Measurements from ENCODE around the gene PDILT.
"Not testable (repeated sequence)": the region's sequence is repeated elsewhere in the genome, so short reads cannot be mapped to it uniquely, and the experiment has no call there.

PDILT gene

GRCh38 chr16:20320592-20320991 is 83.9 kb downstream of the PDILT start:
- DNase-seq = no peak

- no peak for DNase-seq
Measured at GRCh38 chr16:20320178-20320577, 84.4 kb downstream of the PDILT start.

DNA sequence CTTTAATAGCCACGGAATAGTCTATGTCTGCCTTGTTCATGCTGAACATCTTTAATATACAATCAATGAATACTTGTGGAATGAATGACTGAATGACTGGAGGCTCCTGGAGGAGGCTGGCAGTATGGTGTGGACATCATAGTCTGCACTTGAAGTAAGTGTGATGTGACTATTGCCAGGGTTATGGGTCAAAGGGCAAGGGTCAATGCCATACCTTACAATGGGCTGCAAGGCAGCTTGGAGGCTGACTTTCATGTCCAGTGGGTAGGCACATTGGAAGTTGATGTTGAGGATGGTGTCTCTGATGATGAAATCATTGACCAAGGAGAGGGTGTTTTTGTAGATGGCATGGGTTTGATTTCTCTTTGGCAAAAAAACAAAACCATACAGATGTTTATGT is 85.1 kb downstream of the PDILT start:
- DNase-seq = no peak

- DNase-seq = no peak
Measured at GRCh38 chr16:20318437-20318836, 86.1 kb downstream of the PDILT start.

- DNase-seq = no peak
Measured at GRCh38 chr16:20318006-20318405, 86.5 kb downstream of the PDILT start.

- no peak for DNase-seq
Measured at GRCh38 chr16:20317117-20317516, 87.4 kb downstream of the PDILT start.

DNA sequence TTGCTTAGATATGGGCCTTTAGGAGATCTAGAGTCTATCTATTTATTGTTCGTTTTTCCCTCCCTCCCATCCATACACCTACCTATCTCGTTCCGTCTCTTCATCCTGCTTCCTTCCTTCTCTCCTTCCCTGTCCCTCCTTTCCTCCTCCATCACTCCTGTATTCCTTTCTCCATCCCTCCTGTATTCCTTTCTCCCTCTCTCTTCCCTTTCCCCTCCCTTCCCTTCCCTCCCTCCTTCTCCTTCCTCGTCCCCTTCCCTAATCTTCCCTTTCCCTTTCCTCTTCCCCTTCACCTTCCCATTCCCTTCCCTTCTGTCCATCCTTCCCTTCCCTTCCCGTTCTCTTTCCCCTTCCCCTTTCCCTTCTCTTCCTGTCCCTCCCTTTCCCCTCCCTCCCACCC is 87.8 kb downstream of the PDILT start:
- DNase-seq = no peak

DNA sequence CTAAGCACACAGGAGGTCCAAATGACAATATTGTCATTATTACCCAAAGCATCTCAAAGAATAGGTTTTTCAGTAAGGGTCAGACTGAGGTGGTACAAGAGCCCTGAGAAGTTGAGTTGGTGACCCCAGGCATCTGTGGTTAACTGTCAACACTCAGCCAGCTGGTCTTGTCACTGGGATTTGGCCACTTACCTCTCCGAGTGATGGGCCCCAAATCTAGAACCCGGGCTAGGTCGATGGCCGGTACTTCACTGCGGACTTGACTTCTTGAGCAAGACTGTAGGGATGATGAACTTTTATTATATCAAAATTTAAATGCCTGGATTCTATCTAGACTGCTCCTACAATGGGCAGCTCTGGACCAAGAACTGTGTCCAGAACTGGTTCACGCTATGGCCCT is 88.8 kb downstream of the PDILT start:
- no peak for DNase-seq

GRCh38 chr16:20314575-20314974 is 90.0 kb downstream of the PDILT start:
- no peak for DNase-seq

- DNase-seq = no peak
Measured at GRCh38 chr16:20313741-20314140, 90.8 kb downstream of the PDILT start.

DNA sequence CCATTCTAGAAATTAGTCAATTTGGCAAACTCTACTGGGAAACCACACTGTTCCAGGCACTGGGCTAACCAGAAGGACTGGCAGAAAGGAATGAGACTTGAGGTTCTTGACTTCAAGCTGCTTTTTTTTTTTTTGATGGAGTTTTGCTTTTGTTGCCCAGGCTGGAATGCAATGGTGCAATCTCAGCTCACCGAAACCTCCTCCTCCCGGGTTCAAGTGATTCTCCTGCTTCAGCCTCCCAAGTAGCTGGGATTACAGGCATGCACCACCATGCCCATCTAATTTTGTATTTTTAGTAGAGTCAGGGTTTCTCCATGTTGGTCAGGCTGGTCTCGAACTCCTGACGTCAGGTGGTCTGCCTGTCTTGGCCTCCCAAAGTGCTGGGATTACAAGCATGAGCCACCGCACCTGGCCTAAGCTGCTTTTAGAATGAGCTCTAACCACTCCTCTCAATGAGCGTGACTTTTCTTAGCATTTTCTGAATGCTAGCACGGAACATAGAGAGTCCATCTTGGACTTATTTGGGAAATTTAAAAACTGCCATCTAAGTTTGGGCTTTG is 91.9 kb downstream of the PDILT start:
- DNase-seq = not testable (repeated sequence)

- DNase-seq = no peak
Measured at GRCh38 chr16:20311548-20311947, 93.0 kb downstream of the PDILT start.

- no peak for DNase-seq
Measured at GRCh38 chr16:20310421-20311395, 93.8 kb downstream of the PDILT start.

DNA sequence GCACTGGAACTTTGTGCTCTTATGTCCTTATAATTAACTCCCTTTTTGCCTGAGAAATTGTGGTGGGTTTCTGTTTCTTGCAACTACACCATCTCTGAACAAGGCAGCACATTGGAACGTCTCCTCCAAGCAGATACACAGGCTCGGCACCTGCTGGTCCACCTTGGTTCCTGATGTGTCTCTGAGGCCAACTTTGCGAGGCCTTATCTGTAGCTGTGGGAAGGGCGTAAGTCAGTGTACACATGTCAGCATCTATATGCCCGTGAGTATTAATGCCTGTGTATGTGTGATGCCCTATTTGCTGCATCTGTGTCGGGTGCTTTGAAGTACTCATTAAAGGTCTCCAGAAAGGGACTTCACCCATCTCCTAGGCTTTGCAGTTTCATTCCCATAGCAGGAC is 94.8 kb downstream of the PDILT start:
- no peak for DNase-seq

Measured in inflammatory macrophage treated with lipopolysaccharide for 1 hour (primary cell).